ENCODE measurements around the gene LRTM1.

The LRTM1 gene

GRCh38 chr3:54928046-54928770, at the start of gene LRTM1:
LRTM1 (minus strand) TSS chr3:54928059; CDS start chr3:54927911, 148 bp downstream.
- FAIRE-seq (no peak), DNase-seq (ENCODE audit: insufficient read length, low spot score) (no peak)
- no peak for TF ChIP-seq CTCF (IDR thresholded peaks at IDR 0.05; ENCODE audit: insufficient read depth, missing control alignments)

- FAIRE-seq (no peak), DNase-seq (ENCODE audit: insufficient read length, low spot score) (no peak)
- TF ChIP-seq CTCF (IDR thresholded peaks at IDR 0.05; ENCODE audit: insufficient read depth, missing control alignments), result no peak
Observed at GRCh38 chr3:54977439-54977838, 49.6 kb upstream of the LRTM1 start.

- TF ChIP-seq CTCF (IDR thresholded peaks at IDR 0.05; ENCODE audit: insufficient read depth, missing control alignments), result no peak
- no peak for DNase-seq (ENCODE audit: insufficient read length, low spot score)
- FAIRE-seq, result no peak
Observed at GRCh38 chr3:54970895-54971294, 43.0 kb upstream of the LRTM1 start.

- DNase-seq (ENCODE audit: insufficient read length, low spot score) (no peak), FAIRE-seq (no peak)
- TF ChIP-seq CTCF (IDR thresholded peaks at IDR 0.05; ENCODE audit: insufficient read depth, missing control alignments), result no peak
Observed at GRCh38 chr3:54969652-54970051, 41.8 kb upstream of the LRTM1 start.

GRCh38 chr3:54968546-54969172, 40.8 kb upstream of the LRTM1 start:
- FAIRE-seq, result no peak

GRCh38 chr3:54967731-54968161, 39.9 kb upstream of the LRTM1 start:
- no peak for DNase-seq (ENCODE audit: insufficient read length, low spot score)
- FAIRE-seq, result no peak
- no peak for TF ChIP-seq CTCF (IDR thresholded peaks at IDR 0.05; ENCODE audit: insufficient read depth, missing control alignments)

More at GRCh38 chr3:54968546-54969172, 40.8 kb upstream of the LRTM1 start:
- TF ChIP-seq CTCF (IDR thresholded peaks at IDR 0.05; ENCODE audit: insufficient read depth, missing control alignments), result no peak
- no peak for DNase-seq (ENCODE audit: insufficient read length, low spot score)

- DNase-seq (ENCODE audit: insufficient read length, low spot score) (no peak), FAIRE-seq (no peak)
- no peak for TF ChIP-seq CTCF (IDR thresholded peaks at IDR 0.05; ENCODE audit: insufficient read depth, missing control alignments)
Observed at GRCh38 chr3:54966979-54967378, 39.1 kb upstream of the LRTM1 start.
